Colonic mucosa (tissue), 4 donors: Measurements from ENCODE around the gene TANC1. TPM values are rescaled to one million over a fixed set of nuclear protein-coding genes. Genes with fewer than 3 reads are reported as not detected.

Experiments used
- DNase-seq: peaks from one replicate; pipeline ENCODE4 v3.0.0-alpha.2; 2020
- H3K27ac ChIP-seq: fragments of 200-600 bp; one replicate; pipeline ENCODE4 v1.8.0; 2021
- H3K27me3 ChIP-seq: fragments of 200-600 bp; one replicate; pipeline ENCODE4 v1.8.0; 2021
- H3K36me3 ChIP-seq: fragments of 200-600 bp; one replicate; pipeline ENCODE4 v1.8.0; 2021
- H3K4me1 ChIP-seq: fragments of 200-600 bp; one replicate; pipeline ENCODE4 v1.8.0; 2021; ENCODE audit warnings: mild to moderate bottlenecking
- H3K4me3 ChIP-seq: fragments of 200-600 bp; one replicate; pipeline ENCODE4 v1.8.0; 2021
- H3K9ac ChIP-seq, 2 donors: one replicate each; pipeline ENCODE4 v1.7.0; 2013; ENCODE audit warnings: control low read depth in 2 of 2, low read depth in 2 of 2, low read length in 2 of 2
- H3K9me3 ChIP-seq: fragments of 200-600 bp; one replicate; pipeline ENCODE4 v1.8.0; 2021
- CTCF ChIP-seq: fragments of 200-600 bp; IDR thresholded peaks from one replicate; pipeline ENCODE4 v1.8.0; 2022; ENCODE audit warnings: antibody characterized with exemption, mild to moderate bottlenecking
- intact Hi-C: fragments of 100-400 bp; cut with DNase I; formaldehyde crosslinking; loops from one replicate; pipeline ENCODE4 v1.14.1; 2022
- total RNA-seq, 2 donors: library from RNA; stranded (reverse); fragmentation: NEBNext Ultra II Directional in 1 of 2; extraction: Animal tissue kit (Norgen Biotek cat#: 25700) in 1 of 2; gene quantifications; one replicate each; pipeline ENCODE4 v1.2.1, GENCODE V29; 2021
- donor health status: healthy.
- donor health status: DM: no; HTN: no; CAD: no.
- donor health status: DM: no; HTN: no; CAD: no.

TANC1 gene
- total RNA-seq, 2 donors from 2014 or later = 28.3 to 32.7 TPM

DNA sequence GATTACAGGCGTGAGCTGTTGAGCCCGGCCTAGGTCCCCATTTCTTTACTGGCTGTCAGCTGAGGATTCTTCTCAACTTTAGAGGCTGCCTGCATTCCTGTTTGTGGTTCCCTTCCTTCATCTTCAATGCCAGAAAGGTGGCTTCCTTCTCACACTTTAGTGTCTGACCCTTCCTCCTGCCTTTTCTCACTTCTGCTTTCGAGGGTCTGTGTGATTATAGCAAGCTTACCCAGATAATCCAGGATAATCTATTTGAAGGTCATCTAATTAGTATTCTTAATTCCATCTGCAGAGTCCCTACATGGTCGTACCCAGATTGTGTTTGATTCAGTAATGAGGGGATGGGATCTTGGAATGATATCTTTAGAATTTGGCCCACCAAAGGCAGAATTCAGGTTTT, 157.4 kb downstream of the TANC1 start:
- TF ChIP-seq CTCF = no peak
- Histone ChIP-seq H3K4me1 (peaks cover 14% of the 10 kb centered on the region), H3K27ac (no peak overlapping the region), H3K36me3 (no peaks in the 10 kb centered on the region), H3K9me3 (no peaks in the 10 kb centered on the region), H3K27me3 (no peaks in the 10 kb centered on the region), H3K9ac (no peak overlapping the region), H3K4me3 (no peak overlapping the region)
- DNase-seq = no peak
- intact Hi-C loops = no loop called here

DNA sequence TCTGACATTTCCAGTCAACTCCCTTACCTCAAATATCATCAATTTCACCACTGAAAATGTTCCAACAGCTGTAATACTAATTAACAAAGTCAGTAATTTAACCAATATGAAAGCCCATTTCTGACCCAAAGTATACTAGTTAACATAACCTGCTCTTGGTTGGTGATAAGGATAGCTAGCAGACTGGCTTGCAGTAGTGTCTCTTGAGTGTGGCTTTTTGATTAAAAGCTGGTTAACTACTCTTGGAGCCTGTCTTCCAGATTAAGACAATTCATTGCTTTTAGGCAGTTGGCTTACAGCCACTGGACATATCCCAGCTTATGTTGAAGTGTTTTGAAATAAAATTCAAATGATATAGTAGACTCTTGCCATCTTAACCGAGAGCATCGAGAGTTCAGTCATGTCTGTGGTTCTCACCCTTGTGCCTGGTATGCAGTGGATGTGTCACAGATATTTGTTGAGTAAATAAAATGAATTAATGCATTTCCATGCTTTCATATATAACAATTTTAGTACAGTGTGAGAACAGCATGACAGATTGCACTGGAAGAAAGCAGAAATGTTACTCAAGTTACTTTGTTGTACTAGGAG, 158.1 kb downstream of the TANC1 start:
- Histone ChIP-seq H3K27me3 (no peaks in the 10 kb centered on the region), H3K27ac (no peak overlapping the region), H3K9me3 (no peaks in the 10 kb centered on the region), H3K4me1 (peaks cover 14% of the 10 kb centered on the region), H3K9ac (no peak overlapping the region), H3K4me3 (no peak overlapping the region), H3K36me3 (no peaks in the 10 kb centered on the region)
- no peak for TF ChIP-seq CTCF
- DNase-seq = no peak
- intact Hi-C loops = no loop called here

DNA sequence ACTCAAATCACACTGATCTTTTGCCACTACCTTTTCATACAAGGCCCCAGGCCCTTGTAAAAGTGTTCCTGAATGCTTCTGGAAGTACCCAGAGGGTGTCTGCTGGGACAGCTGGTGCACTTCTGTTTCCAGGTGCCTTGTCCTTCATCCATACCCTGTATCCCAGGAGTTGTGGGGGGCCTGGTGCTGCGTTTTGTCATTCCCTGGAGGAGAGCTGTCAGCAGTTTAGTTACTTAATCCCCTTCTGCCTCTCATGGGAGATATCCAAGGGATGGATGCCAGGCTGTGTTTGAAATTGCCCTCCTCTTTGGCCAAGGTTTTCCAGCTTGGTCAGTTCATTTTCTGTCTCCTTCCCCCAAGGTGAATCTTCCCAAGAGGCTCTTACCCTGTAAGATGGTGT, 159.8 kb downstream of the TANC1 start:
- Histone ChIP-seq H3K36me3 (no peaks in the 10 kb centered on the region), H3K9ac (no peak overlapping the region), H3K27me3 (no peaks in the 10 kb centered on the region), H3K4me1 (peaks cover 11% of the 10 kb centered on the region), H3K27ac (no peak overlapping the region), H3K9me3 (no peaks in the 10 kb centered on the region), H3K4me3 (no peak overlapping the region)
- no peak for DNase-seq
- TF ChIP-seq CTCF = no peak
- intact Hi-C loops = no loop called here

GRCh38 chr2:159129269-159129668, 160.8 kb downstream of the TANC1 start:
- Histone ChIP-seq H3K9me3 (no peaks in the 10 kb centered on the region), H3K4me3 (no peak overlapping the region), H3K4me1 (peaks cover under 1% of the 10 kb centered on the region), H3K27me3 (no peaks in the 10 kb centered on the region), H3K9ac (no peak overlapping the region), H3K36me3 (no peaks in the 10 kb centered on the region), H3K27ac (no peak overlapping the region)
- intact Hi-C loops = no loop called here
- TF ChIP-seq CTCF = no peak
- no peak for DNase-seq

- H3K4me3 ChIP-seq = no peak overlapping the region
- no peaks in the 10 kb centered on the region for H3K4me1 ChIP-seq
- no peaks in the 10 kb centered on the region for H3K9me3 ChIP-seq
- no peak for DNase-seq
- H3K27ac ChIP-seq = no peak overlapping the region
- no peak for TF ChIP-seq CTCF
- H3K9ac ChIP-seq = no peak overlapping the region
- H3K27me3 ChIP-seq = no peaks in the 10 kb centered on the region
- intact Hi-C loops = no loop called here
- no peaks in the 10 kb centered on the region for H3K36me3 ChIP-seq
These were observed 161.4 kb downstream of the TANC1 start for GRCh38 chr2:159129824-159130223.

- TF ChIP-seq CTCF = no peak
- no peak overlapping the region for H3K27ac ChIP-seq
- H3K36me3 ChIP-seq = no peaks in the 10 kb centered on the region
- H3K9me3 ChIP-seq = no peaks in the 10 kb centered on the region
- H3K4me3 ChIP-seq = no peak overlapping the region
- H3K4me1 ChIP-seq = no peaks in the 10 kb centered on the region
- DNase-seq = no peak
- H3K27me3 ChIP-seq = no peaks in the 10 kb centered on the region
- no peak overlapping the region for H3K9ac ChIP-seq
- intact Hi-C loops = no loop called here
These were observed 161.9 kb downstream of the TANC1 start for GRCh38 chr2:159130302-159130701.
